Effector CD8-positive, alpha-beta T cell (primary cell): Measurements from ENCODE around the gene HOXB13.

Experiments used
- DNase-seq: peaks from one replicate; lab custom pipeline; 2025; lab: John Stamatoyannopoulos, UW
- total RNA-seq, 4 experiments: gene quantifications; one replicate each; lab custom pipeline; 2026; lab: John Stamatoyannopoulos, UW

Gene HOXB13
- total RNA-seq: 0 to 0.09 (median 0) reads per million in 4 experiments

GRCh38 chr17:48728232-48729231, at the start of gene HOXB13:
HOXB13 (minus strand) TSS chr17:48728750; CDS start chr17:48728593, 157 bp downstream.
- DNase-seq: peak; percentile 15

- DNase-seq: no peak
Measured at GRCh38 chr17:48776602-48777001, 48.1 kb upstream of the HOXB13 start.

- no peak for DNase-seq
Measured at GRCh38 chr17:48773245-48773644, 44.7 kb upstream of the HOXB13 start.

GRCh38 chr17:48770954-48771353, 42.4 kb upstream of the HOXB13 start:
- no peak for DNase-seq

- no peak for DNase-seq
Measured at GRCh38 chr17:48769009-48769675, 40.6 kb upstream of the HOXB13 start.

- DNase-seq: no peak
Measured at GRCh38 chr17:48767263-48767774, 38.8 kb upstream of the HOXB13 start.

GRCh38 chr17:48761114-48761513, 32.6 kb upstream of the HOXB13 start:
- DNase-seq: no peak

- DNase-seq: no peak
Measured at GRCh38 chr17:48760411-48760810, 31.9 kb upstream of the HOXB13 start.

- no peak for DNase-seq
Measured at GRCh38 chr17:48759288-48759687, 30.7 kb upstream of the HOXB13 start.

- DNase-seq: no peak
Measured at GRCh38 chr17:48757524-48757961, 29.0 kb upstream of the HOXB13 start.

GRCh38 chr17:48756830-48757251, 28.3 kb upstream of the HOXB13 start:
- DNase-seq: no peak

GRCh38 chr17:48755356-48755755, 26.8 kb upstream of the HOXB13 start:
- DNase-seq: no peak

GRCh38 chr17:48754500-48755261, 26.1 kb upstream of the HOXB13 start:
- DNase-seq: no peak

GRCh38 chr17:48753794-48754499, 25.4 kb upstream of the HOXB13 start:
- DNase-seq: no peak

GRCh38 chr17:48752399-48753288, 24.1 kb upstream of the HOXB13 start:
- DNase-seq: no peak

GRCh38 chr17:48751733-48752398, 23.3 kb upstream of the HOXB13 start:
- DNase-seq: no peak

GRCh38 chr17:48751172-48751571, 22.6 kb upstream of the HOXB13 start:
- DNase-seq: no peak

GRCh38 chr17:48749621-48750553, 21.3 kb upstream of the HOXB13 start:
- DNase-seq: no peak
